Heart left ventricle (tissue), 13 donors: Measurements from ENCODE around the gene GCA.

Experiments
- POLR2A ChIP-seq, 2 donors: fragments of 450-650 bp; IDR thresholded peaks; one replicate each; pipeline ENCODE4 v1.6.1; 2017; ENCODE audit warnings: antibody characterized with exemption in 2 of 2, mild to moderate bottlenecking in 2 of 2, moderate library complexity in 2 of 2
- TF ChIP-seq, protein P1 (sequence below), 12 donors: fragments of 200-600 bp; sonication (generic) in 4 of 12; IDR thresholded peaks; one replicate each; pipeline versions ENCODE4 v1.5.0 to v1.8.0; 2018 to 2022; ENCODE audit warnings: antibody characterized with exemption in 12 of 12, mild to moderate bottlenecking in 5 of 12
- donor health status: ischemic (EF 13 %, LVEDD 7.1; RV severe dilation, severe dysfunction).
- donor health status: DM: no; HTN: yes; CAD: no.
- donor health status: DM: no; HTN: no; CAD: no.
- donor health status: ischemic (EF 25% LVEDD 6.9; RV normal size, moderate dysfunction).
- donor health status: ischemic (EF 25% LVEDD 5.7; RV mildly dilated, moderate dysfunction).
- donor health status: ischemic (EF 35%, LVEDD 5.7; RV mildly dilated, moderate dysfunction).
- donor health status: nonischemic (EF 11% LVEDD 7.7; RV severe dilation, severe dysfunction).
- donor health status: DM: yes; HTN: yes; CAD: no.
- donor health status: PGD.
- donor health status: ischemic (EF 29% LVEDD 5.4; RV normal size, mild dysfunction).
- donor health status: nonischemic (EF 23%, LVEDD 6.1; RV moderate dilation, normal function).

DNA sequence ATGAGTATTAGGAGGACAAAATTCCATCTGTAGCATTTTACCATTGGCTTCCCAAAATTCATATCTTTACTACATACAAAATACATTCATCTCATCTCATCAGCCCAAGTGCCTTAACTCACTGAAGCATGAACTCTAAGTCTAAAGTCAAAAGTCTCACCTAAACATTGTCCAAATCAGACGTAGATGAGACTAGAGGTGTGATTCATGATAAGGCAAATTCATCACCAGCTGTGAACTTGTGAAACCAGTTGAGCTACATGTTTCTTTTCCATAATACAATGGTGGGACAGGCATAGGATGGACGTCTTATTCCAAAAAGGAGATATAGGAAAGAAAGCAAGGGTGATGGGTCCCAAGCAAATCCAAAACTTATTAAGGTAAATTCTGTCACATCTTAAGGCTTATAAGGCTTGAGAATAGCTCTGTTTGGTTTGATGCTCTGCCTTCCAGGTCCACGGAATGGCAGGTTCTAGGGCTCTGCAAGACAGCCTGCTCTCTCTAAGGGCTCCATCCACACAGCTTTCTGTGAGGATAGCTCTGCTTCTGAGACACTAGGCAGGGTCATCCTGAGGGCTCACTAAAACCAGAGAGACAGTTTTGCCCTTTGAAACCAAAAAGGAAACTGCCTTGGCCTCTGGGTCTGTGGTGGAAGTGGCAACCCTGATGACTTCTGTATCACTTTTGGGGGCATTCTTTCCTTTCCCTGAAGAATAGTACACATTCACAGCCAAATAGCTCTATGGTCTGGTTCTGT, 35.0 kb upstream of the GCA start:
- TF ChIP-seq, protein P1, sequence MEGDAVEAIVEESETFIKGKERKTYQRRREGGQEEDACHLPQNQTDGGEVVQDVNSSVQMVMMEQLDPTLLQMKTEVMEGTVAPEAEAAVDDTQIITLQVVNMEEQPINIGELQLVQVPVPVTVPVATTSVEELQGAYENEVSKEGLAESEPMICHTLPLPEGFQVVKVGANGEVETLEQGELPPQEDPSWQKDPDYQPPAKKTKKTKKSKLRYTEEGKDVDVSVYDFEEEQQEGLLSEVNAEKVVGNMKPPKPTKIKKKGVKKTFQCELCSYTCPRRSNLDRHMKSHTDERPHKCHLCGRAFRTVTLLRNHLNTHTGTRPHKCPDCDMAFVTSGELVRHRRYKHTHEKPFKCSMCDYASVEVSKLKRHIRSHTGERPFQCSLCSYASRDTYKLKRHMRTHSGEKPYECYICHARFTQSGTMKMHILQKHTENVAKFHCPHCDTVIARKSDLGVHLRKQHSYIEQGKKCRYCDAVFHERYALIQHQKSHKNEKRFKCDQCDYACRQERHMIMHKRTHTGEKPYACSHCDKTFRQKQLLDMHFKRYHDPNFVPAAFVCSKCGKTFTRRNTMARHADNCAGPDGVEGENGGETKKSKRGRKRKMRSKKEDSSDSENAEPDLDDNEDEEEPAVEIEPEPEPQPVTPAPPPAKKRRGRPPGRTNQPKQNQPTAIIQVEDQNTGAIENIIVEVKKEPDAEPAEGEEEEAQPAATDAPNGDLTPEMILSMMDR (IDR thresholded peaks at IDR 0.05) = no peak
- TF ChIP-seq POLR2A (IDR thresholded peaks at IDR 0.05) = no peak
